K562 (cell line): ENCODE results near the gene CAPN5.

Experiments
- HNRNPL ChIP-seq: fragments of 200-400 bp; formaldehyde crosslinking; IDR thresholded peaks from 2 replicates; pipeline ENCODE4 v1.6.1; 2017; ENCODE audit warnings: low read depth, mild to moderate bottlenecking, low read length
- NFRKB ChIP-seq: fragments of 450-650 bp; IDR thresholded peaks from 2 replicates; pipeline ENCODE4 v1.6.1; 2016; ENCODE audit warnings: low read depth
- TF ChIP-seq, protein P1 (sequence below), 3 experiments: IDR thresholded peaks in 2 of 3; conservative IDR thresholded peaks in 1 of 3; 2 replicates each; pipeline ENCODE4 v1.5.1; 2011 to 2012; ENCODE audit warnings: low read length in 3 of 3, mild to moderate bottlenecking in 3 of 3, control low read depth in 2 of 3, improper control_type of control experiment in 1 of 3, inconsistent platforms in 1 of 3, low read depth in 1 of 3, mixed read lengths in 1 of 3, moderate library complexity in 1 of 3; ENCODE audit not compliant: insufficient read depth in 2 of 3

DNA sequence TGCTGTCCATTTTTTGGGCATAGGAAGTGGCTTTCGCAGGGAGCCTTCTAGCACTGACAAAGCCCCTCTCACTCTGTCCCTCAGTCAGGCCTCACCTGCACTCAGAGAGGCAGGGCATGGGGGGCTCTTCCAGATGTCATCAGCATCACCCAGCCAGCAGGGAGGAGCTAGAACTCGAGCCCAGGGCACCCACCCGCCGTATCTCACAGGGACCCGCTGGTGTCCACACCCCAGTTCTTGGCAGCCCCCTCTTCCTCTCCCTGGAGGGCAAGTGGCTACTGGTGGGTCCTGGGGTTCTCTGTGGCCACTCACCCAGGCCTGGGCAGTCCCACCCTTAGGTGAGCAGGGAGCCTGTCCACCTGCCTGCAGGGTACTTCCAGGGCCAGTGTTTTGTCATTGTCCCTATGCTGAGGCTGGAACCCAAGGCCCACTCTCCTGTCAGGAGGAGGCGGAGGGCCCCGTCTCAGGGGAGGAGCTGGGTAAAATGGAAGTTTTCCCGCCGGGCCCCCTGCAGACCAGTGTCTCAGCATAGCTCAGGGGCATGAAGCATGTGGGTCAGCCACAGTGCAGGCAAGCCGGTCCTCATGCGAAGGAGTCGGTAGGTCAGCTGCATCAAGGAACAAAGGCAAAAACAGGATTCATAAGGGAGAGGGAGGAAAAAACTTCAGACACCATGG is 83.1 kb downstream of the CAPN5 start:
- TF ChIP-seq HNRNPL = no peak
- no peak for TF ChIP-seq NFRKB
- TF ChIP-seq, protein P1, sequence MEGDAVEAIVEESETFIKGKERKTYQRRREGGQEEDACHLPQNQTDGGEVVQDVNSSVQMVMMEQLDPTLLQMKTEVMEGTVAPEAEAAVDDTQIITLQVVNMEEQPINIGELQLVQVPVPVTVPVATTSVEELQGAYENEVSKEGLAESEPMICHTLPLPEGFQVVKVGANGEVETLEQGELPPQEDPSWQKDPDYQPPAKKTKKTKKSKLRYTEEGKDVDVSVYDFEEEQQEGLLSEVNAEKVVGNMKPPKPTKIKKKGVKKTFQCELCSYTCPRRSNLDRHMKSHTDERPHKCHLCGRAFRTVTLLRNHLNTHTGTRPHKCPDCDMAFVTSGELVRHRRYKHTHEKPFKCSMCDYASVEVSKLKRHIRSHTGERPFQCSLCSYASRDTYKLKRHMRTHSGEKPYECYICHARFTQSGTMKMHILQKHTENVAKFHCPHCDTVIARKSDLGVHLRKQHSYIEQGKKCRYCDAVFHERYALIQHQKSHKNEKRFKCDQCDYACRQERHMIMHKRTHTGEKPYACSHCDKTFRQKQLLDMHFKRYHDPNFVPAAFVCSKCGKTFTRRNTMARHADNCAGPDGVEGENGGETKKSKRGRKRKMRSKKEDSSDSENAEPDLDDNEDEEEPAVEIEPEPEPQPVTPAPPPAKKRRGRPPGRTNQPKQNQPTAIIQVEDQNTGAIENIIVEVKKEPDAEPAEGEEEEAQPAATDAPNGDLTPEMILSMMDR (IDR thresholded peaks at IDR 0.05 in 2 of 3, conservative IDR thresholded peaks at IDR 0.05 in 1 of 3; ENCODE audit: insufficient read depth in 2 of 3, low read depth in 1 of 3, low read length in 3 of 3) = no peak
